Measurements from ENCODE around the gene KISS1. TPM values are rescaled to one million over a fixed set of nuclear protein-coding genes. Genes with fewer than 3 reads are reported as not detected.

The KISS1 gene
- polyA plus RNA-seq, 6 donors from 2014 or later, result not detected

- peak within 1 kb of the TSS in 2 of 6 donors; percentile 16 to 72 for H3K27ac Mint-ChIP-seq
- H3K4me1 Mint-ChIP-seq, result peaks cover 7 to 11% (median 8%) of the 10 kb centered on the region in 3 donors
- peak within 1 kb of the TSS in 7 of 8 donors; percentile 49 to 87 (median 72) for H3K4me3 Mint-ChIP-seq
Observed at GRCh38 chr1:204213668-204214662, 17.7 kb upstream of the KISS1 start, which contains the start of gene GOLT1A. Gene GOLT1A, minus strand, starts transcription at chr1:204213988. Its CDS starts 82 bp downstream, at chr1:204213906.

GRCh38 chr1:204212715-204213114, 16.4 kb upstream of the KISS1 start:
- Mint-ChIP-seq H3K9me3 (peaks cover 0 to 2% (median 0%) of the 10 kb centered on the region in 7 donors), H3K27ac (no peak overlapping the region), H3K4me1 (peaks cover 7 to 11% (median 8%) of the 10 kb centered on the region in 3 donors), H3K27me3 (peaks cover 2 to 10% (median 4%) of the 10 kb centered on the region in 3 donors), H3K4me3 (no peak overlapping the region), H3K36me3 (no peaks in the 10 kb centered on the region)
- ATAC-seq (ENCODE audit: low read depth in 2 of 2), result no peak
- no peak for DNase-seq

More at GRCh38 chr1:204213668-204214662, 17.7 kb upstream of the KISS1 start, which contains the start of gene GOLT1A:
- peak; percentile 81 to 82 for ATAC-seq (ENCODE audit: low read depth in 2 of 2)
- H3K27me3 Mint-ChIP-seq, result peaks cover 0 to 13% (median 8%) of the 10 kb centered on the region in 3 donors
- peak; percentile 41 for DNase-seq
- no peaks in the 10 kb centered on the region for H3K36me3 Mint-ChIP-seq
- peaks cover 0 to 2% (median 0%) of the 10 kb centered on the region in 7 donors for H3K9me3 Mint-ChIP-seq

GRCh38 chr1:204211046-204211445, 14.8 kb upstream of the KISS1 start:
- Mint-ChIP-seq H3K4me3 (no peak overlapping the region), H3K9me3 (peaks cover 0 to 2% (median 0%) of the 10 kb centered on the region in 7 donors), H3K36me3 (no peaks in the 10 kb centered on the region), H3K27ac (no peak overlapping the region), H3K4me1 (peaks cover 7 to 15% (median 8%) of the 10 kb centered on the region in 3 donors), H3K27me3 (peaks cover 16 to 21% (median 16%) of the 10 kb centered on the region in 3 donors)
- ATAC-seq (ENCODE audit: low read depth in 2 of 2) (no peak), DNase-seq (no peak)

GRCh38 chr1:204207136-204207616, 10.9 kb upstream of the KISS1 start:
- H3K27me3 Mint-ChIP-seq, result peaks cover 30 to 54% (median 48%) of the 10 kb centered on the region in 3 donors
- ATAC-seq (ENCODE audit: low read depth in 2 of 2) (peak; percentile 95 to 97), DNase-seq (peak; percentile 55)
- no peak overlapping the region for H3K4me3 Mint-ChIP-seq
- peaks cover 0 to 4% (median 0%) of the 10 kb centered on the region in 3 donors for H3K4me1 Mint-ChIP-seq
- no peaks in the 10 kb centered on the region for H3K9me3 Mint-ChIP-seq
- H3K27ac Mint-ChIP-seq, result no peak overlapping the region
- H3K36me3 Mint-ChIP-seq, result no peaks in the 10 kb centered on the region

- H3K36me3 Mint-ChIP-seq, result no peaks in the 10 kb centered on the region
- ATAC-seq (ENCODE audit: low read depth in 2 of 2) (no peak), DNase-seq (no peak)
- no peak overlapping the region for H3K27ac Mint-ChIP-seq
- no peaks in the 10 kb centered on the region for H3K9me3 Mint-ChIP-seq
- H3K4me1 Mint-ChIP-seq, result peaks cover 0 to 4% (median 0%) of the 10 kb centered on the region in 3 donors
- no peak overlapping the region for H3K4me3 Mint-ChIP-seq
- H3K27me3 Mint-ChIP-seq, result peaks cover 30 to 59% (median 55%) of the 10 kb centered on the region in 3 donors
Observed at GRCh38 chr1:204206121-204206520, 9.8 kb upstream of the KISS1 start.

GRCh38 chr1:204205486-204205885, 9.2 kb upstream of the KISS1 start:
- Mint-ChIP-seq H3K4me1 (peaks cover 0 to 4% (median 0%) of the 10 kb centered on the region in 3 donors), H3K27ac (no peak overlapping the region), H3K27me3 (peaks cover 30 to 65% (median 60%) of the 10 kb centered on the region in 3 donors), H3K9me3 (no peaks in the 10 kb centered on the region), H3K4me3 (no peak overlapping the region), H3K36me3 (no peaks in the 10 kb centered on the region)
- DNase-seq (no peak), ATAC-seq (ENCODE audit: low read depth in 2 of 2) (no peak)

- no peak overlapping the region for H3K27ac Mint-ChIP-seq
- no peaks in the 10 kb centered on the region for H3K9me3 Mint-ChIP-seq
- H3K4me1 Mint-ChIP-seq, result peaks cover 0 to 4% (median 0%) of the 10 kb centered on the region in 3 donors
- H3K4me3 Mint-ChIP-seq, result no peak overlapping the region
- ATAC-seq (ENCODE audit: low read depth in 2 of 2) (no peak), DNase-seq (no peak)
- no peaks in the 10 kb centered on the region for H3K36me3 Mint-ChIP-seq
- H3K27me3 Mint-ChIP-seq, result peaks cover 30 to 66% (median 60%) of the 10 kb centered on the region in 3 donors
Observed at GRCh38 chr1:204204944-204205343, 8.7 kb upstream of the KISS1 start.

GRCh38 chr1:204203206-204203767, 7.0 kb upstream of the KISS1 start:
- ATAC-seq (ENCODE audit: low read depth in 2 of 2) (no peak), DNase-seq (no peak)
- no peak overlapping the region for H3K27ac Mint-ChIP-seq
- no peaks in the 10 kb centered on the region for H3K9me3 Mint-ChIP-seq
- H3K4me3 Mint-ChIP-seq, result no peak overlapping the region
- H3K27me3 Mint-ChIP-seq, result peaks cover 27 to 66% (median 60%) of the 10 kb centered on the region in 3 donors
- no peaks in the 10 kb centered on the region for H3K36me3 Mint-ChIP-seq
- H3K4me1 Mint-ChIP-seq, result peaks cover 0 to 4% (median 0%) of the 10 kb centered on the region in 3 donors

GRCh38 chr1:204202481-204202880, 6.2 kb upstream of the KISS1 start:
- H3K36me3 Mint-ChIP-seq, result no peaks in the 10 kb centered on the region
- no peak for DNase-seq
- ATAC-seq (ENCODE audit: low read depth in 2 of 2), result no peak
- H3K4me3 Mint-ChIP-seq, result no peak overlapping the region
- H3K9me3 Mint-ChIP-seq, result no peaks in the 10 kb centered on the region
- H3K27ac Mint-ChIP-seq, result no peak overlapping the region
- H3K27me3 Mint-ChIP-seq, result peaks cover 27 to 62% (median 56%) of the 10 kb centered on the region in 3 donors
- H3K4me1 Mint-ChIP-seq, result peaks cover 0 to 4% (median 0%) of the 10 kb centered on the region in 3 donors

- Mint-ChIP-seq H3K27me3 (peaks cover 21 to 54% (median 49%) of the 10 kb centered on the region in 3 donors), H3K9me3 (no peaks in the 10 kb centered on the region), H3K36me3 (no peaks in the 10 kb centered on the region), H3K27ac (no peak overlapping the region), H3K4me3 (no peak overlapping the region), H3K4me1 (no peaks in the 10 kb centered on the region)
- ATAC-seq (ENCODE audit: low read depth in 2 of 2), result no peak
- no peak for DNase-seq
Observed at GRCh38 chr1:204201348-204202040, 5.2 kb upstream of the KISS1 start.

- Mint-ChIP-seq H3K4me3 (no peak overlapping the region), H3K4me1 (peaks cover 0 to 4% (median under 1%) of the 10 kb centered on the region in 3 donors), H3K27me3 (peaks cover 17 to 35% (median 33%) of the 10 kb centered on the region in 3 donors), H3K9me3 (no peaks in the 10 kb centered on the region), H3K36me3 (no peaks in the 10 kb centered on the region), H3K27ac (no peak overlapping the region)
- ATAC-seq (ENCODE audit: low read depth in 2 of 2), result no peak
- no peak for DNase-seq
Observed at GRCh38 chr1:204199579-204199978, 3.3 kb upstream of the KISS1 start.

GRCh38 chr1:204198348-204199340, 2.4 kb upstream of the KISS1 start:
- DNase-seq, result no peak
- peaks cover 0 to 4% (median 1%) of the 10 kb centered on the region in 3 donors for H3K4me1 Mint-ChIP-seq
- H3K9me3 Mint-ChIP-seq, result no peaks in the 10 kb centered on the region
- no peak for ATAC-seq (ENCODE audit: low read depth in 2 of 2)
- H3K4me3 Mint-ChIP-seq, result peak overlapping the region in 1 of 8 donors; percentile 33
- no peaks in the 10 kb centered on the region for H3K36me3 Mint-ChIP-seq
- peaks cover 7 to 27% (median 26%) of the 10 kb centered on the region in 3 donors for H3K27me3 Mint-ChIP-seq
- H3K27ac Mint-ChIP-seq, result no peak overlapping the region
